Subcutaneous abdominal adipose tissue (tissue), 5 donors: ENCODE data around the gene IGFBP2.

Experiments
- H3K27ac ChIP-seq: one replicate; pipeline ENCODE4 v1.7.0; 2013; ENCODE audit warnings: low read depth, mild to moderate bottlenecking, inconsistent platforms, low read length, moderate library complexity
- H3K27me3 ChIP-seq, 5 donors: one replicate each; pipeline ENCODE4 v1.7.0; 2013; ENCODE audit warnings: low read length in 5 of 5, inconsistent platforms in 1 of 5; ENCODE audit not compliant: control insufficient read depth in 5 of 5, insufficient read depth in 4 of 5
- H3K36me3 ChIP-seq, 5 donors: one replicate each; pipeline ENCODE4 v1.7.0; 2013; ENCODE audit warnings: low read length in 5 of 5; ENCODE audit not compliant: control insufficient read depth in 5 of 5, insufficient read depth in 5 of 5
- H3K4me1 ChIP-seq, 5 donors: one replicate each; pipeline ENCODE4 v1.7.0; 2013; ENCODE audit warnings: low read length in 5 of 5, mild to moderate bottlenecking in 3 of 5, moderate library complexity in 1 of 5; ENCODE audit not compliant: control insufficient read depth in 5 of 5, insufficient read depth in 5 of 5
- H3K4me3 ChIP-seq, 5 donors: one replicate each; pipeline ENCODE4 v1.7.0; 2013; ENCODE audit warnings: low read length in 5 of 5, low read depth in 1 of 5
- H3K9ac ChIP-seq, 5 donors: one replicate each; pipeline ENCODE4 v1.7.0; 2013; ENCODE audit warnings: low read length in 5 of 5, mild to moderate bottlenecking in 4 of 5, moderate library complexity in 3 of 5
- H3K9me3 ChIP-seq, 5 donors: one replicate each; pipeline ENCODE4 v1.7.0; 2013; ENCODE audit warnings: low read length in 5 of 5; ENCODE audit not compliant: control insufficient read depth in 5 of 5
- donor health status: healthy.
- donor health status: healthy.
- donor health status: healthy.
- donor health status: healthy.
- donor health status: healthy.

The IGFBP2 gene

DNA sequence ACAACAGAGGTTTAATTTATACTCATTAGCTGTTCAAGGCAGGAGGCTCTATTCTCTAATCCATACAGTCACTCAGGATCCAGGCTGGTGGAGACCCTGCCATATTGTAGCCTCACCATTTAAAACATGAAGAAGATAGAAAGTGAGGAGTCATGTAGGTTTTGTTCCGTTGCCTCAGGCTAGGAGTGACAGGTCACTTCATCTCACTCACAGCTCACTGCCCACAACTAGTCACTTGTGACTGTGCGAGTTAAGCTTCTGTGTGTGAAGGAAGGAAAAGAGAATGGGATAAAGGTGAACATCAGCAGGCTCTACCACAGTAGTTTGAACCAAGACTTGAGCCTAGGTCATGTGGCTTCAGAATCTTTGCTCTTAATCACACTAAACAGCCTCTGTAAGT is 9.0 kb upstream of the IGFBP2 start:
- H3K36me3 ChIP-seq: no peaks in the 10 kb centered on the region
- peaks cover 0 to 7% (median 7%) of the 10 kb centered on the region in 5 donors for H3K9me3 ChIP-seq
- H3K4me1 ChIP-seq: no peaks in the 10 kb centered on the region
- H3K27ac ChIP-seq: no peak overlapping the region
- H3K4me3 ChIP-seq: no peak overlapping the region
- no peak overlapping the region for H3K9ac ChIP-seq
- peaks cover 0 to 5% (median 0%) of the 10 kb centered on the region in 5 donors for H3K27me3 ChIP-seq

DNA sequence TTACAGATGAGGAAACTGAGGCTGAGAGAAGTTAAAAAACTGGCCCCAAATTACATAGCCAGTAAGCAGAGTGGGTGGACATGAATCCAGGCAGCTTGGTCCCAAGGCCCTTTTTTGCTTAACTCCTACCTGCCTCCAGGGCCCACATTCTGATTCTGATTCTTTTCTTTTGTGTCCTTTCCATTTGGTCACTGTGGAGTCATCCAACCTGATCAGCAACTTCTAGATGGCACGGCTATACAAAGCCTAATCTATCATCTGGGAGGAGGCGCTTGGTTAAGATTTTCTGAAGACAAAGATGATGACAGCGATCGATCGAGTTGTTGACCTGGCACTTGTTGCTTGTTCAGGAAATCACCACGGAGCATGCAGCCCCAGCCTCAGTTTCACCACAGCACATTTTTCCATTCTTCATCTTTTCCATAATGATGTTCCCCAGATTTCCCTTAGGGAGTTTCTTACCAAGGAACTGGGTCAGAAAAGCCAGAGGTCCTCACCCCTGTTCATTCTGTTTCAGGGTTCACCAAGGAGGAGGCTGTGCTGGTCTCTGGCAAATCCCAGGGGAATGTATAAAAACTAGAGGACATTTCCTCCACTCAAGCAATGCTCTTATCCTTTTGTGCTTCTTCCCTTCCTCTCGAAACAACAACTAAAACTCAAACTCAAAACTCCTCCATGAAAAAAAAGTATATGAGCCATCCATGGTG is 6.9 kb upstream of the IGFBP2 start:
- Histone ChIP-seq H3K36me3 (no peaks in the 10 kb centered on the region), H3K27me3 (peaks cover 0 to 5% (median 0%) of the 10 kb centered on the region in 5 donors), H3K9ac (no peak overlapping the region), H3K4me3 (no peak overlapping the region), H3K4me1 (no peaks in the 10 kb centered on the region), H3K27ac (no peak overlapping the region), H3K9me3 (peaks cover 0 to 7% (median 7%) of the 10 kb centered on the region in 5 donors)

DNA sequence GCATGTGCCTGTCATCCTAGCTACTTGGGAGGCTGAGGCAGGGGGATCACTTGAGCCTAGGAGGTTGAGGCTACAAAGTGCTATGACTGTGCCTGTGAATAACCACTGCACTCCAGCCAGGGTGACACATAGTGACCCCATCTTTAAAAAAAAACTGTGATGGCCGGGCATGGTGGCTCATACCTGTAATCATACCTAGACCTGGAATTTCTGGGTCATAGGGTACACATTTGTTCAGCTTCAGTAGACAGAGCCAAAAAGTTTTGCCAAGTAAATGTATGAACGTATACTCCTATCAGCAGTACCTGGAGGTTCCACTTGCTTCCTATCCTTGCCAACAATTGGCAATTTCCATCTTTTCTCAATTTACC is 6.4 kb upstream of the IGFBP2 start:
- Histone ChIP-seq H3K9ac (no peak overlapping the region), H3K36me3 (no peaks in the 10 kb centered on the region), H3K27ac (no peak overlapping the region), H3K4me1 (no peaks in the 10 kb centered on the region), H3K9me3 (peaks cover 0 to 7% (median 7%) of the 10 kb centered on the region in 5 donors), H3K27me3 (peaks cover 0 to 5% (median 0%) of the 10 kb centered on the region in 5 donors), H3K4me3 (no peak overlapping the region)

DNA sequence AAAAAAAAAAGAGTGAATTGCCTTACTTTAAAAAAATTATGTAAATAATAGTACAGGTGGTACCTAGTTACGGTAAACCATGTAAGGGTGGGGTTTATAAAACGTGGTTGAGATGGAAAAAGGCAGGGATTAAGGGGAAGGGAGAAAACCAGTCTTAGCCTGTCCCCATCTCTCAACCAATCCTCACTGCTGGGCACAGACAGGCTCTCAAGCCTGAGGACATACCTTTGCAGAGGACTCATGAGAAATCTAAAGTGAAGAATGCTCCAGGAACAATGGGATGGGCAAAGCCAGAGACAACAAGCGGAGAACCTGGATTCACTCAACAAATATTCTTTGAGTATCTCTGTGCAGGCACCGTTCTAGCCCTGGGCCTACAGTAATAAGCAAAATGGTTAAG is 3.4 kb upstream of the IGFBP2 start:
- Histone ChIP-seq H3K27me3 (peaks cover 3 to 17% (median 15%) of the 10 kb centered on the region in 5 donors), H3K9ac (no peak overlapping the region), H3K4me1 (peaks cover 0 to 16% (median 15%) of the 10 kb centered on the region in 5 donors), H3K9me3 (no peaks in the 10 kb centered on the region), H3K4me3 (no peak overlapping the region), H3K36me3 (no peaks in the 10 kb centered on the region), H3K27ac (no peak overlapping the region)

DNA sequence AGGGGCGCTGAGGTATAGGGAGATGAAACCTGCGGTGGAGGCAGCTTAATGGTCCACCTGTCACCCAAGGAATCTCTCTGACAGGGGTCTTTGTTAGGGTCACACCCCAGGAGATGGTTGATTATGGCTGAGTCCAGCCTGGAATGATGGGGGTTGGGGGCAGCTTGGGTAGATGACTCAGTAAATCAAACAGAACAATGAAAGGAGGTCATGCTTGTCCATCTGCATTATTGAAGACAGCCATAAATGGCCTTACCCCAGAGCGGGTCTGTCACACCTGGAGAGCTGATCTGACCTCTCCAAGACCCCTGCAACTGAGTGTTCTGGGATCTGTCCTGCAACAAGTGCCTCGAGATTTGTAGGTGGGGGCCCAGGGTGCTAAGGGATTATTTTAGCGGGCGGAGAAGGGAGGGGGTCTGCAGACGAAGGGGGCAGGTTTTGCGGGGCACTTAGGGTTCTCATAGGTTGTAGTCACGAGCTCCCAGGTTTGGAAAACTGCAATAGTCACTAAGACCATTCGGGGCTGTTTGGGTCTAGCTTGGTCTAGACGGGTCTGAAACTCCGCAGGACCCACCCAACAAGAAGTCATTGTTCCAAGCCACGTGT is 771 bp upstream of the IGFBP2 start:
- Histone ChIP-seq H3K27me3 (peaks cover 11 to 36% (median 31%) of the 10 kb centered on the region in 5 donors), H3K36me3 (no peaks in the 10 kb centered on the region), H3K9ac (no peak overlapping the region), H3K4me1 (peaks cover 0 to 35% (median 21%) of the 10 kb centered on the region in 5 donors), H3K4me3 (peak overlapping the region in 3 of 5 donors; percentile 42 to 54 (median 50)), H3K9me3 (no peaks in the 10 kb centered on the region), H3K27ac (no peak overlapping the region)

DNA sequence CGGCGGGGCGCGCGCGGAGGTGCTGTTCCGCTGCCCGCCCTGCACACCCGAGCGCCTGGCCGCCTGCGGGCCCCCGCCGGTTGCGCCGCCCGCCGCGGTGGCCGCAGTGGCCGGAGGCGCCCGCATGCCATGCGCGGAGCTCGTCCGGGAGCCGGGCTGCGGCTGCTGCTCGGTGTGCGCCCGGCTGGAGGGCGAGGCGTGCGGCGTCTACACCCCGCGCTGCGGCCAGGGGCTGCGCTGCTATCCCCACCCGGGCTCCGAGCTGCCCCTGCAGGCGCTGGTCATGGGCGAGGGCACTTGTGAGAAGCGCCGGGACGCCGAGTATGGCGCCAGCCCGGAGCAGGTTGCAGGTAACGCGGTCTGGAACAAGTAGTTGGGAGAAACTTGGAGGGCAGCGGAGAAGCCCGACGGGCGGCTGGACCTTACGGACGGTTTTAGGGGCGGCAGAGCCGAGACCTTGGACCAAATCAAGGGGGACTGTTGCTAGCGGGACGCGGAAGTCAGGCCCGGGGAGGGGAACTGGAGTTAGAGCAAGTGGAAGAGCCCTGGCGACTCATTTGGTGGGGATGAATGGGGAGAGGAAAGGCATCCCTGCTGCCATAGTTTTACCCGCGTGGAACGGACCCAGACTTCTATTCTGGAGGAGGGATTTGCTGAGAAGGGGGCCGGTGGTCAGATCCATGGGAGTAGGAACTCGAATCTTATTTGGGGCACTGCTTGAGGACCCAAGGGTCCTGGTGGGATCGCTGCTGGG is 573 bp downstream of the IGFBP2 start:
- Histone ChIP-seq H3K4me1 (peaks cover 0 to 38% (median 21%) of the 10 kb centered on the region in 5 donors), H3K4me3 (peak overlapping the region; percentile 60 to 72 (median 69)), H3K27ac (no peak overlapping the region), H3K36me3 (no peaks in the 10 kb centered on the region), H3K9ac (peak overlapping the region in 2 of 5 donors; percentile 35 to 53), H3K9me3 (no peaks in the 10 kb centered on the region), H3K27me3 (peaks cover 11 to 39% (median 34%) of the 10 kb centered on the region in 5 donors)

DNA sequence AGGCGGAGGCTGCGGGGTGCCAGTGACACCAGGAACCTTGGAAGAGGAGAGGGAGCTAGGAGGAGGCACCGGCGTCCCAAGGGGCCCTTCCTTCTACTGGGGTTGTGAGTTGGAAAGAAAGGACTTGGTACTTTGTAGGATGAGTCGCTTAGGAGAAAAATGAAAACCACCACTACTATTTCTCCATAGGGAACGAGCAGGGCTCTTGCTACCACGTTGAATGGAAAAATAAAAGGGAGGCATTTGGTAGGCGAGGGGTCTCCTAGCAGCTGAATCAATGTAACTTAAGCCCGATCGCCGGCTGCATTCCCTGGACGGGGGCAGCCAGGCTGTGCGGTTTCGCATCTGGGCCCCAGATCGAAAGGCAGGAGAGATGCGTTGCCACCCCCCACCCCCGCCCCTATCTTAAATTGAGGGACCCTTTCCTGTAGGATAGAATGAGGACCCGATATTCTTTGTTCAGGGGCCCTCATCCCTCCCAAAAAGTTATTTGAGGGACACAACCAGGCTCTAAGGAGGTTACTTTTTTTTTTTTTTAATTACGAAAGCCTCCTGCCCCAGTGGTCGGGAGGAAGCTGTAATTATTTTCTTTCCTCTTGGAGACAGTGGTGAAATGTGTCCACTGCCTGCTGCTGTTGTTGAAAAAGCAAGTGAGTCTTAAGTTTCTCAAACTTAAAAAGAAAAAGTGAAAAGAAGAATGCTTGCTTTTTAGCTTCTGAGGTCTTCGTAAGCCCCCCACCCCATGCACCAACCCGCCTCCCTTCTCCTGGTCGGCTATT is 1.3 kb downstream of the IGFBP2 start:
- Histone ChIP-seq H3K36me3 (no peaks in the 10 kb centered on the region), H3K27ac (no peak overlapping the region), H3K9me3 (no peaks in the 10 kb centered on the region), H3K4me1 (peaks cover 0 to 38% (median 21%) of the 10 kb centered on the region in 5 donors), H3K4me3 (peak overlapping the region; percentile 60 to 72 (median 69)), H3K27me3 (peaks cover 11 to 39% (median 34%) of the 10 kb centered on the region in 5 donors), H3K9ac (peak overlapping the region in 2 of 5 donors; percentile 30 to 53)

DNA sequence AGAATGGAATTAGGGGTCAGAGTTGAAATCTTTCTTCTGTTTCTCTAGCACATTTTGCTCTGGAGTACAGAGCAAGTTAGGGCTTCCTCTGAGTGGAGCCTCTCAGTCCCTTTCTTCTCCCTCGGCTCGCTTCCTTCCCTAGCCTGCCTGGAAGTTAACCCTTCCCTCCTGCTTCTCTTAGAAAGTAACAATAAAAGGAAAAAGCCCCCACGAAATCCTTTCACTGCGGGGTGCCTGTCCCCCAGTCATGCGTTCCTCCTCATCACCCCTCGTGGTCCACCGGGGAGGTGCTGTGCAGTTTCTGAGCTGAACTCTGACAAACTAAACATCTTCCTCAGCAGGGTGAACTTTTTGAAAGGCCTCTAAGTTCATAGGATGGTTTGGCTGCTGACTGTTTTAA is 2.0 kb downstream of the IGFBP2 start:
- no peak overlapping the region for H3K27ac ChIP-seq
- peak overlapping the region in 1 of 5 donors; percentile 48 for H3K9ac ChIP-seq
- H3K4me3 ChIP-seq: peak overlapping the region in 4 of 5 donors; percentile 15 to 72 (median 70)
- no peaks in the 10 kb centered on the region for H3K9me3 ChIP-seq
- no peaks in the 10 kb centered on the region for H3K36me3 ChIP-seq
- H3K27me3 ChIP-seq: peaks cover 14 to 39% (median 34%) of the 10 kb centered on the region in 5 donors
- H3K4me1 ChIP-seq: peaks cover 0 to 38% (median 21%) of the 10 kb centered on the region in 5 donors

DNA sequence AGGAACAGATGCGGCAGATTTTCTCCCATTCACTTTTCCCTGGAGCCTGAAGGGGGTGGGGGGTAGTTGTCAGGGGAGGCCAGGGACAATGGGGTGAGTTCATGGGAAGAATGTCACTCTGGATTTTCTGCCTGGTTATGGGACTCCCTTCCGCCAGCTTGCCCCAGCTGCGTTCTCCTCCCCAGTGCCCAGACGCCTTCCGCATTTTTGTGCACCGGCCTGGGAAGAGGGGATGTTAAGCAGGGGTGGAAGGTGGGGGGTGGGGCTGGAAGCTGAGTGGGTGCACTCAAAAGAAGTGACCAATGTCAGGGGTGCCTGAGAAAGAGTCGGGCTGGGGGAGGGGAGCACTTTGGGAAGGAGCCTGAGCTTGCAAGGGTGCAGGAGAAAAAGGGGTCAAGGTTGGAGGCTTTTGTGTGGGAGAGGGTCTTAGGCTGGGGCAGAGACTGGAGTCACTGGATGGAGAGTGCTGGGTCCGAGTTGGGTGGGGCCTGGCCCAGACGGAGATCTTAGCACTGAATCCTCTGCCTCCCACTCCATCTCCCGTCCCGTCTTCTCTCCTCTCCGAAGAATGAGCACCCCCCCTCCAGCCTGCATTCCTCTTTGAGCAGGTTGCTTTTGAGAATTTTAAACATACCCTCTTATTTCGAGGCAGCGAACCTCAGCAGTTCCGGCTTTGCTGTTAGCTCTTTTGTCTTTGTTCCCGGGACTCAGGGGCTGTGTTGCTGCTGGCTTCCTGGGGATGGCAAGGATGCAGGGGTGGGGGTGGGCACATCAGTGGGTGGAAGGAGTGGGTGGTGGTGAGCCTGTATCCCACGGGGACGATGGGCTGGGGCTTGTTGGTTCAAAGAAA is 2.7 kb downstream of the IGFBP2 start:
- H3K4me1 ChIP-seq: peaks cover 0 to 38% (median 21%) of the 10 kb centered on the region in 5 donors
- H3K9me3 ChIP-seq: no peaks in the 10 kb centered on the region
- H3K9ac ChIP-seq: peak overlapping the region in 1 of 5 donors; percentile 12
- no peak overlapping the region for H3K27ac ChIP-seq
- peak overlapping the region in 3 of 5 donors; percentile 44 to 72 (median 69) for H3K4me3 ChIP-seq
- no peaks in the 10 kb centered on the region for H3K36me3 ChIP-seq
- H3K27me3 ChIP-seq: peaks cover 17 to 42% (median 34%) of the 10 kb centered on the region in 5 donors
